Activated gamma-delta T cell treated with Interleukin-2 at 50 U/mL for 16 hours (primary cell): ENCODE data around the gene FGF1.

Experiments used
- DNase-seq: peaks from one replicate; pipeline ENCODE4 v3.0.0-alpha.2; 2020

The FGF1 gene

DNA sequence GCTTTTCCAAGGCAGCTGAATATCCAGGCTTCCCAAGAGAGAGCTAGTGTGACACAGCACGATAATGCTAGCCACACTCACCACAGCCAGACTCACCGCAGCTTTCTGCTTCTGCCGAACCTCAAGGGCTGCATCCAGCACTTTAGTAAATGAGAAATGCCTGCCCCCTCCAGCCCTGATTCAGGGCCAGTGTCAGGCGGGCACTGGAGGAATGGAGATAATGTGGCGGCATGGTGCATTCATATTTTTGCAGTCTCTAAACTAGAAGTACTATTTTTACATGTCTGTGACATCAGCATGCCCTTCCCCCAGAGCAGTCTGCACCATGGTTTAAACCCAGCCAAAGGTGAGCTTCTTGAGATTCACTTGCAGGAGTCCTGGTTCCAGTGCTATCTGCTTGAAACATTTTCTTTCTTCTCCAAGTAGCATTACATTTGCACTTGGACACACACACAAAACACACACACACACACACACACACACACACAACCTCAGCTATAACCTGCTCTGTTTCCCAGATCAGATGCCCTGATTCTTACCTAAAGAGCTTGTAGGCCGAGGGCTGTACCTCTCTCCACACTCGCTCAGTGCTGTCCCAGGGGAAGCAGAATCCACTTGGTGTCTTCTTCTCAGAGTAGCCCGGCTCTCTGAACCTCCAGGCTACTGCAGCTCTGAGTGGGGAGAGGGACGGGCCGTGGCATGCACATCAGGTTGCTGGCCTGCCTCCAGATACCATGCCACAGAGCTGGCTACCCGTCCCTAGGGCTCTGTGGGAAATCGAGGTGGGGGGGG is at the start of gene FGF1:
Gene FGF1, minus strand, starts transcription at position 673 of the 792 bp plus-strand sequence. CDS start 71,963 bp downstream, outside the sequence.
- DNase-seq: no peak

GRCh38 chr5:142727735-142728047 is 41.8 kb upstream of the FGF1 start:
- DNase-seq: no peak

DNA sequence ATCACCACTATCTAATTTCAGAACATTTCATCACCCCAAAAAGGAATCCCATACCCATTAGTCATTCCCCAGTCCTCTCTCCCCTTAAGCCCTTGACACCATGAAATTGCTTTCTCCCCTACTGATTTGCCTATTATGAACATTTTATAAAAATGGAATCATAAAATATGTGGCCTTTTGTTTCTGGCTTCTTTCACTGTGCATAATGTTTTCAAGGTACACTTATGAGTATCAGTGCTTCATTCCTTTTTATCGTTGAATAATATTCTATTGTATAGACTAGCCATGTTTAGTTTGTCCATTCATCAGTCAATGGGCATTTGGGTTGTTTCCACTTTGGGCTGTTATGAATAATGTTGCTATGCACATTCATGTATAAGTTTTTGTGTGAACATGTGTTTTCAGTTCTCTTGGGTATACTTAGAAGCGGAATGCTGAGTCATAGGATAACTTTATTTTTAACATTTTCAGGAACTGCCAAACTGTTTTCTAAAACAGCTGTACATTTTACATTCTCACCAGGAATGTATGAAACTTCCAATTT is 40.4 kb upstream of the FGF1 start:
- no peak for DNase-seq

DNA sequence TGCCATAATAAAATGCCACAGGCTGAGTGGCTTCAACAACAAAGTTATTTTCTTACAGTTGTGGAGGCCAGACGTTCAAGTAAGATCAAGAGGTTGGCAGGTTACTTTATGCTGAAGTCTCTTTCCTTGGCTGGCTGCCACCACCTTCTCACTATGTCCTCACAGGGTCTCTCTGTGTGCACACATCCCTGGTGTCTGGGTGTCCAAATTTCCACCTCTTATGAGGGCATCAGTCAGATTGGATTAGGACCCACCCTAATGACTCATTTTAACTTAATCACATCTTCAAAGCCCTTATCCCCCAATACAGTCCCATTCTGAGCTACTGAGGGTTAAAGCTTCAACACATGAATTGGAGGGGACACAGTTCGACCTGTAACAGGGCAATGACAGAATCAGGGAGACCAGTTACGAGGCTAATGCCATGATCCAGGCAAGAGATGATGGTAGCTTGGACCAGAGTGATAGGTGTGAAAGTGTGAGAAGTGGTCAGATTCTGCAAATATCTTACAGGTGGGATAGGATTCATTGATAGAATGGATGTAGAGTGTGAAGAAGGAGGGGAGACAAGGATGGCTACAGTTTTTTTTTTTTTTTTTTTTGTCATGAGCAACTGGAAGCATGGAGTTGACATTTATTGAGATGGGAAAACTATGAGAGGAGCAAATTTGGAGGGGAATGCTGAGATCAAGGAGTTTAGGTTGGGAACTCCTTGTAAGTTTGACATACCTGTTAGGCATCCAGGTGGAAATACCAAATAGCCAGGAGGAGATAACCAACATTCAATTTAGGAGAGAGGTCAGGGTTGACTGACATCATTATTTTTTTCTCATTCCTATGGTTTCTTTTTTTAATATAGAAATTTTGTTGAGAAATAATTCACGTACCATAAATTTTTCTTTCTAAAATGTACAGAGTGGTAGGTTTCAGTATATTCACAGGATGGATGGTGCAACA is 39.6 kb upstream of the FGF1 start:
- DNase-seq: no peak

DNA sequence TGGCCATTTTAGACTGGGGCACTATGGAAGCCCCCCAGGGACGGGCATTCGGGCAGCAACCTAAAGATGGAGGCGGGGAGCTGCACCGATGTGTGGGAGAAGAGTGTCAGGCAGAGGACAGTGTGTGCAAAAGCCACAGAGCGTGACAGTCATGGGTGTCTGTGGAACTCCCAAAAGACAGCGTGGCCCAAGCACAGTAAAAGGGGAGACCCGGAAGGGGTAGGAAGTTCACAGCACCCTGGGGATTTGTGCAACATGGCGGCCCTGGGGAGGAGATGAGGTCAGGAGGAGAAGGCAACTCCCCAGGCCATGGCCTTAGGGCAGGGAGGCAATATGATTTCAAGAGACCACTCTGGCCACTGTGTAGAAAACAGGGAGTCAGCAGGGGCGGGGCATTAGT is 38.9 kb upstream of the FGF1 start:
- DNase-seq: no peak

- DNase-seq: no peak
Measured at GRCh38 chr5:142722896-142723295, 37.0 kb upstream of the FGF1 start.

GRCh38 chr5:142722146-142722545 is 36.3 kb upstream of the FGF1 start:
- DNase-seq: no peak

- DNase-seq: no peak
Measured at GRCh38 chr5:142720641-142721271, 34.9 kb upstream of the FGF1 start.

DNA sequence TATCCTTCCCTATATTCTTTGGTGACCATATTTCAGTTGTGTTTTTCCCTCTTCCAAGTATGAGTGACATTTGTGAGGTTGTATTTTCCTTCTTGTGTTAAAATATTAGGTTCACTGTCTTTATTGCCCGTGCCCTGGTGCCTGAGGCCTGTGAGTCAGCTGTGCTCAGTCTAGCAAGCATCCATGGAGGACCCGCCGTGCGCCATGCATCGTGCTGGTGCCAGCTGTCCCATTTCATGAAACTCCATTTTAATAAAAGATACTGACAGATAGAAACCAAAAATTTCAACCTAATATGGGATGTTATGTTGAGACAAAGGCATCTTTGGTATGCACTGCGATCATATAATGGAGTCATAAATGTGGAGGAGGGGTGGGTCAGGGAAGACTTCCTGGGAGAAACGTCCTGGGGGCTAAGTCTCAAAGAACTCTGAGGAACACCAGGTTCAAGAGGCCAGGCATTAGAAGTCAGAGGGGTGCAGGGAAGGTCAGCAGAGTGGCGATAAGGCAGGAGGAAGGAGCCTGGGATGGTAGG is 34.0 kb upstream of the FGF1 start:
- DNase-seq: no peak

GRCh38 chr5:142717582-142718215 is 31.8 kb upstream of the FGF1 start:
- no peak for DNase-seq

- peak; percentile 20 for DNase-seq
Measured at GRCh38 chr5:142716963-142717362, 31.1 kb upstream of the FGF1 start.

- no peak for DNase-seq
Measured at GRCh38 chr5:142715291-142715690, 29.4 kb upstream of the FGF1 start.

GRCh38 chr5:142713121-142713706 is 27.3 kb upstream of the FGF1 start:
- DNase-seq: peak; percentile 85

- no peak for DNase-seq
Measured at GRCh38 chr5:142703153-142703552, 17.3 kb upstream of the FGF1 start.

GRCh38 chr5:142701673-142702311 is 15.9 kb upstream of the FGF1 start:
- DNase-seq: no peak

DNA sequence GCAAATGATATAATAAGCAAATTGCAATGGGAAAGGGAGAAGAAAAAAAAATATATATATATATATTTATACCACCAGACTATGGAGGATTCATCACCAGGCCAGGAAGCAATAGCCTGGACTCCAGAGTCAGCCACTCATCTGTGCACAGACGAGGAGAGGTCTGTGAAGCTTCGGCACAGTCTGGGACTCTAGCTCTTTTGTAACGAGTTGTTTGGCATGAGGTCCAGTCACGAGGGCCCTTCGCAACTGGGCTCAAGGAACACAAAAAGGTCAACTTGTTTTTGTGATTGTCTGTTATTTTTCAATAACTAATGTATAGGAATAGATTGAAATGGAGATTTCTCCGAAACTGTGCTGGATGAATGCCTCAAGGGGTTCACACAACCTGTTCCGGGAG is 14.7 kb upstream of the FGF1 start:
- DNase-seq: no peak

DNA sequence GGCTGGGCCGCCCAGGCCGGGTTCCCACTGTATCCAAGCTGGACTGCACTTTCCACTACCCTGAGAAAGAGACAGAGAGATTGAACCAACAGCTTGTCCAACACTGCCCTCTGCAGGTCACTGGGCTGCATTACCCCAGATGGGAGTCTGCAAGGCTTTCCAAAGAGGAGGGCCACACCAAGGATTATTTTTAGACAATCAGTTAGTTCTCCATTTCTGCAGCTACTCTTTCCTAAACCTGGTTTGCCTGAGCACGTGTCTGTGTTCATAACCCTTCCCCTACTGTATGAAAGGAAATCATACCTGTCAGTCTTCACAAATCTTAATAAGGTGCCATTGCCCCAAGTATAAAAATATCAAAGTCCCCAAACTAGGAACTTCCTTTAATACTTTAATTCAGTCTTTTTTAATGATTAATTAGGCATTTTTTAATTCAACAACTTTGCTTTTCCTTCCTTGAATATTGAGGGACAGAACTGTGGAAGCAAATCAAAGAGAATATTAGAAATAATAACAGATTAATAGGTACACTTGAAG is 13.4 kb upstream of the FGF1 start:
- DNase-seq: peak; percentile 69

- no peak for DNase-seq
Measured at GRCh38 chr5:142698447-142699183, 12.7 kb upstream of the FGF1 start.

DNA sequence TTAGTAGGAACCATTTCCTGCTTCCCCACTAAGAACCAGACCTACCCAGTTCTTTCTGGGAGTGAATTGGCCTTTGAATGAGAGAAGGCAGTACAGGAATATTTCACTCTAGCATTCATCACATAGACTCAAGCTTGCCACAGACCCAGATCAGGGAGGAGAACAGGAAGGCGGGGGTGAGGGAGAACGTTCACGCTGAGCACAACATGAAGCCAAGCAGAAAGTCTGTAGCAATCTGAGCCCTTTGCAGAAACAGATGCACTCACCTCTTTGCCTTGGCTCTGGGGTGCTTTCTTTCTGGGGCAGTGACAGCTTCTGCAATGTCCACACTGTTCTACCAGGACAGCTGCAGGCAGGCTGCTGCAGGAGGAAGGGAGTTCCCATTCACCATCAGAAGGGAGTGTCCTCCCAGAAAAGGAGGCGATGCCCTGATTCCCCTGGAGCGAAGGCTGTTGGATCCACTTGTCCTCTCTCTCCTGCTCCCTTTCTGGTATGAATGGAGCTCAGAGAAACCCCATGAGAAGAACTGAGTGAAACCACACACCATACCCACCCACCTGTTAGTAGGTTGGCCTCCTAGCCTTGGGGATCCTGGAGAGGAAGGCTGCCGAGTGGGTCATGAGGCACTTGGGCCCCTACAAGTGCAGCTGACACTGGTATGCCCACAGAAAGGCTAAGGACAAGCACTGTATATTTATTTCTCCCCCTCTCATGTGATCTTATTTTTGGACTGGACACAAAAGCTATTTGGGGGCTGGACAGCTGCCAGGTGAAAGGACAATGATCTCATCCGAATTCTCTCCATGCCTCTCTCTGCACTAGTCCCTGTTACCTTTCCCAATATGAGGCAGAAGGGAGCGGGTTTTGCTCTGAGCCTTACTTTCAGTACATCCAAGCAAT is 11.7 kb upstream of the FGF1 start:
- no peak for DNase-seq
